Measurements from ENCODE around the gene SLC17A9.
A peak's percentile ranks its signal among the peaks of the same experiment; 100 is the strongest.

SLC17A9 gene

DNA sequence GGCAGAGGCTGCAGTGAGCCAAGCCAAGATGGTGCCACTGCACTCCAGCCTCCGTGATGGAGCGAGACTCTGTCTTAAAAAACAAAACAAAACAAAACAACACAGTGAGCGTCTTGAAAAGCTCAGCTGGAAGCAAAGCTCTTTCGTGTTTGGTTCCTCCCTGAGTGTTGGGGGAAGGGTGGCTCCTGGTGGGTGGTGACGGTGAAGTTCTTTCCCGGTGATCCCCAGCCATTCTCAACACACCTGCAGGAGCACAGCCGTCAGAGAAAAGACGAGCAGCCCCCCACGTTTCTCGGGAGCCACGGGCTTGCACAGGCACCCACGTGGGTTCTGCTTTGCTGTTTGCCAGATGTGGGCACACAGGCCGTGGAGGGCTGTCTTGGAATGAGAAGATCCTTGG lies 51.0 kb downstream of the SLC17A9 start:
- DNase-seq (ENCODE audit: low spot score) = no peak

GRCh38 chr20:63004607-63005364 lies 52.3 kb downstream of the SLC17A9 start:
- no peak for DNase-seq (ENCODE audit: low spot score)

GRCh38 chr20:63005365-63005861 lies 52.9 kb downstream of the SLC17A9 start:
- DNase-seq (ENCODE audit: low spot score) = no peak

DNA sequence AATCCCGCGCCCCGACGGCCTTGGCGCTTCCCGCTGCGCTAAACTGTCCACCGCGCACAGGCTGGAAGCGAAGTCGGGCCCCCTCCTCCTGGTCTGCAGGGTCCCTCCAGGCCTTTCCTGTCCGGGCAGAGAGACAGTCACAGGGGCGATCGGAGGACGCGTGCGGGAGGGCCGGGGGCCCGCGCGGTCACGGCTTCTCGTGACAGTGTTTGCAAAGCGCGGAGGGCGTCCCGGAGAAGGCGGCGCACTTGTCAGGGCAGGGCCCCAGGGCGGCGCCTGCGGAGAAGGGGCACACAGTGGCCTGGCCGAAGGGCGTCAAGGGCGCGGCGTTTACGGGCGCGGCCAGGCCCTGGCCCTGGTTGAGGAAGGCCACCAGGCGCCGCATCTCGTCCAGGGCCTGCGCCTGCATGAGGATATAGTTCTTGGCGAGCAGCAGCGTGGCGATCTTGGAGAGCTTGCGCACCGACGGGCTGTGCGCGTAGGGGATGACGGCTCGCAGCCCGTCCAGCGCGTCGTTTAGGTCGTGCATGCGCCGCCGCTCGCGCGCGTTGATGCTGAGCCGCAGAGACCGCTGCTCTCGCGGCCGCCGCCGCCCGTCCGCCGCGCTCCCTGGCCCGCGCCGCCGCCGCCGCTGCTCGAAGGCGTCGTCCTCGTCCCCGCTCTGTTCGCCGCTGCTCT lies 53.5 kb downstream of the SLC17A9 start:
- no peak for DNase-seq (ENCODE audit: low spot score)

GRCh38 chr20:63006540-63007359 lies 54.2 kb downstream of the SLC17A9 start, which contains the start of gene BHLHE23:
Gene BHLHE23 (minus strand): TSS chr20:63006964. CDS start chr20:63006774, 190 bp downstream.
- DNase-seq (ENCODE audit: low spot score) = no peak

GRCh38 chr20:63007360-63007645 lies 54.8 kb downstream of the SLC17A9 start:
- DNase-seq (ENCODE audit: low spot score) = no peak

GRCh38 chr20:63007646-63008488 lies 55.4 kb downstream of the SLC17A9 start:
- no peak for DNase-seq (ENCODE audit: low spot score)

DNA sequence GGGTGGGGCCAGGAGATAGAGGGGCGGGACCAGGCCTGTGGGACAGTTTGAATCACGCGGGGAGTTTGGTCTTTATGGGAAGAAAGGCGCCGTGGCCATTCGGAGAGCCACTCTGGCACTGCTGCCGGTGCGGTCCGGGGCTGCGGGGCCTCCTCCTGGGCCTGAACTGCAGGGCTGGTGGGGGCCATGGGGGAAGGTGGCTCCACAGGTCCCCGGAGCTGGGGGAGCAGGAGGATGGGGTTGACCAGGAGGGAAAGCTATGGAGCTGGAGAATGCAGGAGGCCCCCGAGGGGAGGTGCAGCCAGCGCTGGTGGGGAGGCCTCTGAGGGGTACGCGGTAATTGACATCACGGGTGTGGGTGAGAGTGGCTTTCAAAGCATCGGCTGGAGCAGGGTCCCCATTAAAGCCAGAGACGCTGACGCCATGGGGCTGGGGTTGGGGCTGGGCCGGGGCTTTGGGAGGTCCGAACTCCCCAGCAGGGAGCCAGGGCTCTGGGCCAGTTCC lies 56.1 kb downstream of the SLC17A9 start:
- DNase-seq (ENCODE audit: low spot score) = no peak

- DNase-seq (ENCODE audit: low spot score) = peak; percentile 73
Measured at GRCh38 chr20:63009045-63009961, 56.8 kb downstream of the SLC17A9 start.

GRCh38 chr20:63009988-63010769 lies 57.7 kb downstream of the SLC17A9 start:
- DNase-seq (ENCODE audit: low spot score) = no peak

GRCh38 chr20:63011798-63012197 lies 59.3 kb downstream of the SLC17A9 start:
- peak; percentile 5 for DNase-seq (ENCODE audit: low spot score)

GRCh38 chr20:63013207-63013606 lies 60.7 kb downstream of the SLC17A9 start:
- no peak for DNase-seq (ENCODE audit: low spot score)

- DNase-seq (ENCODE audit: low spot score) = no peak
Measured at GRCh38 chr20:63014287-63014686, 61.8 kb downstream of the SLC17A9 start.

GRCh38 chr20:63014710-63015109 lies 62.2 kb downstream of the SLC17A9 start:
- DNase-seq (ENCODE audit: low spot score) = no peak

DNA sequence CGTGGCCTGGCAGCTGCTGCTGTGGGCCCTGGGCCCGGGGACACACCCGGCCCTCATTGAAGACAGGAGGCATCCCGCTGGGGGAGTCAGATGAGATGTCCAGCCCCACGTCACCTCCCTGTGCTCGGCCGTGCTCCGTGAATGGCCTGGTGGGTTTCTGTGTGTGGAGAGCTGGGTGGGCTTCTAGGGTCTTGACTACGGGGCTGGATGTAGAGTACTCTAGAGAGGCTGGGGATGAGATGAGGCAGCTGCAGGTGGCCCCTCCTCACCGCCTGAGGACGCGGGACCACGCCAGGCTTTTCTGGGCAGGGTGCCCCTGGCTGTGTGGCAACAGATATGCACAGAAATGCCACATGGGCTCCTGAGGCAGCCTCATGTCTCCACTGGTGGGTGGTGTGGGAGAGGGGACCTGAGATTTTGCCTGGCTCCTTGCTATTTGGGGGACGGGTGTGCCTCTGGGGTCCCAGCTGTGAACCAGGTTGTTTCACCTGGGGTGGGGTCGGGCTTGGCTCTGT lies 62.7 kb downstream of the SLC17A9 start:
- DNase-seq (ENCODE audit: low spot score) = no peak

DNA sequence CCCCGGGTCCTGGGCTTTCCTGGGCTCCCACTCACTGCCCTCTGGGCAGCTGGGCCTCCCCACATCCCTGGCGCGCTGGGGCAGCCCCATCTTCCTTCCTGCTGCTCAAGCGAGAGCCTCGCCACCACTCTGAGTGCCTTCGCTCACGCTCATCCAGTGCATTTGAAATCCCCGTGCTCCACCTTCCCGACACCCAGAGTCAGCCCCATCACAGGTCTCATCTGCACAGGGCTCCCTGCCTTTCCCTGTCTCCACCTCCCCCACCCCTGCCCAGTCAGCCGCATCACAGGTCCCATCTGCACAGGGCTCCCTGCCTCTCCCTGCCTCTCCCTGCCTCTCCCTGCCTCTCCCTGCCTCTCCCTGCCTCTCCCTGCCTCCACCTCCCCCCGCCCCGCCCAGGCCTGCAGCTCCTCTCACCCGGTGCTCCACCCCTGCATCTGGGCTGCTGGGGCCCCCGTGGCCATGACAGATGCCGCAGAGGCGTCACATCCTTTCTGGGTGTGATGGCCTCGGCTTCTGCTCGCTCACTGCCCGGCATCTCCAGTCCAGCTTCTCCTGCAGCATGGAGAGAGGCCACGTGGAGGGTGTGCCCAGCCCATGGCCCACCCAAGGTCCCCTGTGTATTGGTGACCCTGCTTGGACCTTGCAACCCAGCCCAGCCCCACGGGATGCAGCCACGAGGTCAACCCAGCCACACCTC lies 63.3 kb downstream of the SLC17A9 start:
- DNase-seq (ENCODE audit: low spot score) = no peak

DNA sequence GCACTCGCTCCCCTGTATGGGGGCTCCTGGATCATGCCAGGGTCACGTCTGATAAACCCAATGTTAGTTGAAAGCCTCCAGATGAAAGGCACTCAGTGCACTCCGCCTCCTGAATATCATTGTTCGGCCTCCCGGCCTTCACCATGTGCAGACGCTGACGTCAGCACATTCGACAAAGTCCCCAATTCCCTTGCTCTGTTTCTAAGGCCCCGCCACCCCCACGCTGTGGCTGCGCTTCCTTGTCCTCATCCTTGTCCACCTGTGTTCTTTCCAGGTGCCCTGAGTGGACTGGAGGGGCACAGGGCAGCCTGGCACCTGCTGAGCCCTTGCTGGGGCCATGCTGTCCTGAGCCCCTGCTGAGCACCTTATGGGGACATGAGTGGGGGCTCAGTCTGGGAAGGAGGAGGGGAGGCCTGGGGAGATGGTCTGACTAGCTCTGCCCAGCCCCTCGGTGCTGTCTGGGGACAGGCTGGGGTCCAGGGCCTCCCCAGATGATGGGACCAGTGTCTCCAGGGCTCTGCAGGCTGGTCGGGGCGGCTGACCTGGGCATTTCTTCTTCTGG lies 64.1 kb downstream of the SLC17A9 start:
- no peak for DNase-seq (ENCODE audit: low spot score)

DNA sequence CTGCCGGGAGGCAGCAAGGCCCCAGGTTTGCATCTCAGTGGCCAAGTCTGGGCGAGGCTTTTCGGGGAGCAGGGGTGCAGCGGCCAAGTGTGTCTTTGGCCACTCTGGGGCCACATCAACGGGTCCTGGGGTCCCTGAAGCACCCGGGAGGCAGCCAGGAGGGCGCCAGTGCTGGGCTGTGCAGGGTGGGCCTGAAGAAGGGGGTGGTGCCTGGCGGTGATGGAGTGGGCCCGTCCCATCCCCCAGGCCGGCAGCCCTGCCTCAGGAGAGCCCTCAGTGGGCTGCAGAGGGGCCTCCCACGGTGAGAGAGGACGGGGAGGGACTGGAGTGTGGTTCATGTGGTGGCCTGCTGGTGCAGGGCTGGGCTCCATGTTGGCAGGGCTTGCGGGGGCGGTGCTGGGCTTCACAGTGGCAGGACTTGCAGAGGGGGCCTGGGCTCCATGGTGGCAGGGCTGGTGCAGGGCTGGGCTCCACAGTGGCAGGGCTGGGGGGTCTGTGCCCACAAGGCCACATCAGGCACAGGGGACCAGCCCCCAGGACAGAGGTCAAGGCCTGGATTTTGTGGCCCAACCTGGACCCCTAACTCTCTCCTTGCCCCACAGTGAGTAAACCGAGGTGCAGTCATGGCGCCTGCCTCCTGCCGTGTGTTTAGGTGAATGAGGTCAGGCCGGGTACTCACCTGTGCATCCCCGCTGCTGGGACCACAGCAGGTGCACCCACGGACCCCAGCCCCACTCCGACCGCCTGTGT lies 64.7 kb downstream of the SLC17A9 start:
- DNase-seq (ENCODE audit: low spot score) = no peak

Data from hematopoietic multipotent progenitor cell treated with erythropoietin and hydrocortisone succinate and interleukin-3 and kit ligand, for 15 days (in vitro differentiated cells).